Uterus (tissue), 4 donors: ENCODE data around the gene CHGA. TPM values are rescaled to one million over a fixed set of nuclear protein-coding genes. Genes with fewer than 3 reads are reported as not detected.

ENCODE experiments used
- DNase-seq, 2 donors: peaks; one replicate each; pipeline ENCODE4 v3.0.0-alpha.2; 2019 to 2020
- H3K27ac ChIP-seq, 2 donors: fragments of 200-600 bp; sonication (generic); 1 replicate in 1 of 2; 2 replicates in 1 of 2; pipeline ENCODE4 v1.5.1; 2016 to 2018
- H3K27me3 ChIP-seq, 2 donors: fragments of 200-600 bp; sonication (generic); one replicate each; pipeline ENCODE4 v1.5.1; 2018 to 2019; ENCODE audit warnings: control low read depth in 1 of 2
- H3K36me3 ChIP-seq, 2 donors: fragments of 200-600 bp; sonication (generic); one replicate each; pipeline ENCODE4 v1.5.1; 2019; ENCODE audit warnings: control low read depth in 1 of 2
- H3K4me1 ChIP-seq, 2 donors: fragments of 200-600 bp; sonication (generic); one replicate each; pipeline ENCODE4 v1.5.1; 2018 to 2019; ENCODE audit warnings: control low read depth in 1 of 2
- H3K4me3 ChIP-seq, 2 donors: fragments of 200-600 bp; sonication (generic); 1 replicate in 1 of 2; 2 replicates in 1 of 2; pipeline ENCODE4 v1.5.1; 2018 to 2019; ENCODE audit warnings: mild to moderate bottlenecking in 1 of 2
- H3K9me3 ChIP-seq, 2 donors: fragments of 200-600 bp; sonication (generic); one replicate each; pipeline ENCODE4 v1.5.1; 2019; ENCODE audit warnings: control low read depth in 1 of 2
- CTCF ChIP-seq, 4 experiments: fragments of 200-600 bp in 2 of 4; fragments of 450-650 bp in 2 of 4; sonication (generic) in 2 of 4; IDR thresholded peaks; one replicate each; pipeline ENCODE4 v1.5.1; 2016 to 2019; ENCODE audit warnings: antibody characterized with exemption in 4 of 4, mild to moderate bottlenecking in 2 of 4, moderate library complexity in 1 of 4
- POLR2A ChIP-seq, 2 donors: fragments of 450-650 bp; IDR thresholded peaks; one replicate each; pipeline ENCODE4 v1.6.1; 2016; ENCODE audit warnings: antibody characterized with exemption in 2 of 2, mild to moderate bottlenecking in 1 of 2, moderate library complexity in 1 of 2
- intact Hi-C: fragments of 100-400 bp; cut with DNase I; formaldehyde crosslinking; loops from one replicate; pipeline ENCODE4 v1.15.1; 2023; ENCODE audit warnings: low total_unique reads
- total RNA-seq, 4 donors: library from RNA; depleted of rRNA in 3 of 4; stranded (reverse); fragments of >200 nt in 3 of 4; gene quantifications; one replicate each; pipeline versions ENCODE4 v1.1.0 to v1.2.4, GENCODE V29; 2014 to 2023
- donor health status: DM: yes; HTN: yes; CAD: no.

Gene CHGA
- total RNA-seq, 4 donors from 2014 or later: 1.0 TPM; not detected in 3

DNA sequence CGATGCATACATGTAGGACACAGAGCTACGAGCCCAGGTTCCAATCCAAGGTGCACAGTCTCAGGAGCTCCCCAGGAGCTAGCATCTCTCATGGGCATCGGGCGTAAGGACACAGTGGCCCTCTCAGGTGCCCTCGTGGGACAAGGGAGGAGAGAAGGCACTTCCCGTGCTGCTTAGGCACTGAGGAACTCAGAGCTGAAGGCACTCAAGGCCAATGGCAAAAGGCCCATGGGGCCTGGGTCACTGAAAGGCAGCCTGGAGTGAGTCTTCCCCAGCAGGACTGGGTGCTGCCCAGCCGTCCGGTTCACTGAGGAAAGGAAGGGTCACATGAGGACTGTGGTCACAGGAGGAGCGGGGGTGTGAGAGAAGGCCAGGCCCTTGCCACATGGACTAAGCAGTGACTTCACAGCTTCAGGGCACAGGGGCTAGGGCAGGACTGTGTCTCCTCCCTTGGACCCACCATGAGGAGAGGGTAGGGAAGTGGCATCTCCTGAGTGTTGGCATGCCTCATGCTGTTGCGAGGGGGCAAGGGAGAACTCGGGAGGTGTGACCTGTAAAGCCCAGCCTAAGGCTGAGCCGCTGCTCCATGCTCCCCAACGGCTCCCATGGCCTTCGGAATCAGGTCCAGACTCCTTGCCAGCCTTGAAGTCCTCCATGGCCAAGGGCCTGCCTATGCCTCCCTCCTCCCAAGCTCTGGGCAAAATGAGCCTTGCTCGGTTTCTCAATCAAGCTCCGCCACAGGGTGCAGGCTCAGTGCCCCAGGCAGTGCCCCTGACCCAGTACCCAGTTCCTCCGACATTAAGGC is 51.8 kb downstream of the CHGA start:
- intact Hi-C loops: no loop called here
- Histone ChIP-seq H3K4me1 (peaks cover 6 to 22% of the 10 kb centered on the region in 2 donors), H3K36me3 (no peaks in the 10 kb centered on the region), H3K27me3 (no peaks in the 10 kb centered on the region), H3K9me3 (peaks cover 0 to 13% of the 10 kb centered on the region in 2 donors), H3K4me3 (no peak overlapping the region), H3K27ac (peak overlapping the region; percentile 88 to 93)
- TF ChIP-seq POLR2A (IDR thresholded peaks at IDR 0.05) (no peak), CTCF (IDR thresholded peaks at IDR 0.05) (no peak)
- DNase-seq: no peak

GRCh38 chr14:92976268-92976667 is 53.3 kb downstream of the CHGA start:
- no peaks in the 10 kb centered on the region for H3K27me3 ChIP-seq
- intact Hi-C loops: no loop called here
- no peak for DNase-seq

GRCh38 chr14:92978229-92979021 is 55.5 kb downstream of the CHGA start:
- no peaks in the 10 kb centered on the region for H3K36me3 ChIP-seq
- peaks cover 0 to 13% of the 10 kb centered on the region in 2 donors for H3K9me3 ChIP-seq
- H3K4me1 ChIP-seq: peaks cover 0 to 4% of the 10 kb centered on the region in 2 donors
- H3K27me3 ChIP-seq: no peaks in the 10 kb centered on the region
- TF ChIP-seq CTCF (IDR thresholded peaks at IDR 0.05) (no peak), POLR2A (IDR thresholded peaks at IDR 0.05) (no peak)
- intact Hi-C loops: no loop called here
- no peak overlapping the region for H3K27ac ChIP-seq
- no peak for DNase-seq
- H3K4me3 ChIP-seq: no peak overlapping the region

More at GRCh38 chr14:92976268-92976667, 53.3 kb downstream of the CHGA start:
- Histone ChIP-seq H3K4me1 (peaks cover 6 to 22% of the 10 kb centered on the region in 2 donors), H3K27ac (no peak overlapping the region), H3K36me3 (no peaks in the 10 kb centered on the region), H3K4me3 (no peak overlapping the region), H3K9me3 (peaks cover 0 to 13% of the 10 kb centered on the region in 2 donors)
- TF ChIP-seq CTCF (IDR thresholded peaks at IDR 0.05) (no peak), POLR2A (IDR thresholded peaks at IDR 0.05) (no peak)

DNA sequence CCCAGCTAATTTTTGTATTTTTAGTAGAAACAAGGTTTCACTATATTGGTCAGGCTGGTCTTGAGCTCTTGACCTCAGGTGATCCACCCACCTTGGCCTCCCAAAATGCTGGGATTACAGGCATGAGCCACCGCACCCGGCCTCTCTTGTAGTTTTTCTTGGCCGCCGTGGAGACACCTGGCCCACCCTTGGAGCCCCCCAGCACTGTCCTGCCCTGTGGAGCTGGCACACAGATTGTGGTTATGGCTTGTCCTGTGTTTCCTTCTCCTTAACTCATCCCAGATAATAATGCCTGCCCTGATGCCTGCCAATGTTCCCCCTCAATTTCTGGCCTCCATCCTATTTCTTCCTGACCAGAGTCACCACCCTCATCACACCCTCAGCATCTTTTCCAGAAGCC is 57.9 kb downstream of the CHGA start:
- Histone ChIP-seq H3K4me3 (no peak overlapping the region), H3K4me1 (peaks cover 0 to 6% of the 10 kb centered on the region in 2 donors), H3K27me3 (no peaks in the 10 kb centered on the region), H3K36me3 (no peaks in the 10 kb centered on the region), H3K9me3 (peaks cover 0 to 13% of the 10 kb centered on the region in 2 donors), H3K27ac (no peak overlapping the region)
- intact Hi-C loops: no loop called here
- no peak for DNase-seq
- no peak for TF ChIP-seq POLR2A (IDR thresholded peaks at IDR 0.05)
- TF ChIP-seq CTCF (IDR thresholded peaks at IDR 0.05): no peak

DNA sequence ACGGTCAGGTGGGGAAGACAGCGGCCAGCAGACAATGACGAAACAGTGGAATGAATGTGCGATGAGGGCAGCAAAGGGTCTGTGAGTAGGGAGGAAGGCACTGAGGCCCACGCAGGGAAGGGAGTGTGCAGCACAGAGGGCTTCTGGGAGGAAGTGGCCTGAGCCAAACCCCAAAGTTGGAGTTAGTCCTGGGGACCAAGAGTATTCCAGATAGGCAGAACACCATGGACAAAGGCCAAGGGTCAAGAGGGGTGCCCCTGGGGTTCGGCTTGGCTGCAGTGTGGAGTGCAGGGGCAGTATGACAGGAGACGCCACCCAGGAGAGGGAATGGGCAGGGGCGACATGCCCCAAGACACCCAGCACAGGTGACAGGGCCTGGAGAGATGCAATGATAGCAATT is 58.8 kb downstream of the CHGA start:
- no peaks in the 10 kb centered on the region for H3K36me3 ChIP-seq
- no peak for TF ChIP-seq POLR2A (IDR thresholded peaks at IDR 0.05)
- TF ChIP-seq CTCF (IDR thresholded peaks at IDR 0.05): no peak

More for the DNA sequence above, 58.8 kb downstream of the CHGA start:
- no peak for DNase-seq
- Histone ChIP-seq H3K4me3 (no peak overlapping the region), H3K4me1 (peaks cover 4 to 9% of the 10 kb centered on the region in 2 donors), H3K27ac (no peak overlapping the region), H3K9me3 (peaks cover 0 to 7% of the 10 kb centered on the region in 2 donors), H3K27me3 (no peaks in the 10 kb centered on the region)
- intact Hi-C loops: no loop called here
